ENCODE measurements around the gene ZNF865. TPM values are rescaled to one million over a fixed set of nuclear protein-coding genes. Genes with fewer than 3 reads are reported as not detected.

ZNF865 gene
- total and polyA plus RNA-seq, 7 donors, result 11.1 to 40.4 (median 19.9) TPM

GRCh38 chr19:55625004-55625326 lies 19.5 kb downstream of the ZNF865 start:
- WGBS, 3 donors, result 45 to 53% (median 46%) methylated on average over 11 of the region's 11 CpGs
- peaks cover 31% of the 10 kb centered on the region for H3K4me1 ChIP-seq
- no peak for TF ChIP-seq CTCF (IDR thresholded peaks at IDR 0.05)
- peak overlapping the region; percentile 90 for H3K27ac ChIP-seq
- H3K9me3 ChIP-seq, result no peaks in the 10 kb centered on the region
- peaks cover 4 to 10% of the 10 kb centered on the region in 2 donors for H3K36me3 ChIP-seq (ENCODE audit: insufficient read depth in 1 of 2, low read depth in 1 of 2)
- no peaks in the 10 kb centered on the region for H3K27me3 ChIP-seq (ENCODE audit: insufficient read depth in 3 of 3, low read length in 2 of 3)
- DNase-seq (no peak), ATAC-seq (no peak)
- H3K4me3 ChIP-seq, result peak overlapping the region; percentile 65
- intact Hi-C loops (cut with DNase I), result loop anchor here in 1 of 2 donors (10.0 kb wide), 2 partner anchors 240 to 490 kb away; partner anchors contain the start of genes RPL28 and TMEM238

- TF ChIP-seq CTCF (IDR thresholded peaks at IDR 0.05), result no peak
- Histone ChIP-seq H3K36me3 (ENCODE audit: insufficient read depth in 1 of 2, low read depth in 1 of 2) (peaks cover 4 to 10% of the 10 kb centered on the region in 2 donors), H3K27me3 (ENCODE audit: insufficient read depth in 3 of 3, low read length in 2 of 3) (no peaks in the 10 kb centered on the region), H3K9me3 (no peaks in the 10 kb centered on the region), H3K4me3 (no peak overlapping the region), H3K4me1 (peaks cover 22% of the 10 kb centered on the region), H3K27ac (no peak overlapping the region)
- ATAC-seq (no peak), DNase-seq (no peak)
- WGBS, 3 donors, result 90 to 96% (median 94%) methylated on average over 11 of the region's 11 CpGs
- intact Hi-C loops (cut with DNase I), result loop anchor here in 1 of 2 donors (2.0 to 10.0 kb wide), 3 partner anchors 110 to 492 kb away; partner anchors contain the start of genes RPL28 and TMEM238
Observed at GRCh38 chr19:55626350-55626749, 20.9 kb downstream of the ZNF865 start.

GRCh38 chr19:55632463-55632834 lies 27.0 kb downstream of the ZNF865 start:
- Histone ChIP-seq H3K4me3 (no peak overlapping the region), H3K4me1 (peaks cover 20% of the 10 kb centered on the region), H3K27ac (peak overlapping the region; percentile 99), H3K27me3 (ENCODE audit: insufficient read depth in 3 of 3, low read length in 2 of 3) (no peaks in the 10 kb centered on the region), H3K36me3 (ENCODE audit: insufficient read depth in 1 of 2, low read depth in 1 of 2) (no peaks in the 10 kb centered on the region), H3K9me3 (no peaks in the 10 kb centered on the region)
- DNase-seq, result peak; percentile 63 to 73
- TF ChIP-seq CTCF (IDR thresholded peaks at IDR 0.05), result peak; percentile 91
- ATAC-seq, result peak; percentile 75 to 78 (median 76)
- intact Hi-C loops (cut with DNase I), result loop anchor here (5.0 kb wide), 3 partner anchors 115 to 175 kb away; no protein-coding TSS in a partner anchor
- 7 to 9% (median 8%) methylated on average over 3 of the region's 3 CpGs for WGBS, 3 donors

GRCh38 chr19:55633861-55634260 lies 28.4 kb downstream of the ZNF865 start:
- no peaks in the 10 kb centered on the region for H3K36me3 ChIP-seq (ENCODE audit: insufficient read depth in 1 of 2, low read depth in 1 of 2)
- peaks cover 24% of the 10 kb centered on the region for H3K4me1 ChIP-seq
- intact Hi-C loops (cut with DNase I), result loop anchor here (5.0 kb wide), 3 partner anchors 117 to 173 kb away; no protein-coding TSS in a partner anchor
- peak overlapping the region; percentile 92 for H3K4me3 ChIP-seq
- no peaks in the 10 kb centered on the region for H3K9me3 ChIP-seq
- peak overlapping the region; percentile 99 for H3K27ac ChIP-seq
- ATAC-seq (no peak), DNase-seq (peak in 1 of 2 donors; percentile 5)
- WGBS, 3 donors, result 48 to 64% (median 49%) methylated on average over 8 of the region's 8 CpGs
- no peaks in the 10 kb centered on the region for H3K27me3 ChIP-seq (ENCODE audit: insufficient read depth in 3 of 3, low read length in 2 of 3)
- TF ChIP-seq CTCF (IDR thresholded peaks at IDR 0.05), result no peak

GRCh38 chr19:55635334-55635717 lies 29.9 kb downstream of the ZNF865 start:
- Histone ChIP-seq H3K4me3 (peak overlapping the region; percentile 92), H3K4me1 (peaks cover 38% of the 10 kb centered on the region), H3K27ac (peak overlapping the region; percentile 99), H3K36me3 (ENCODE audit: insufficient read depth in 1 of 2, low read depth in 1 of 2) (no peaks in the 10 kb centered on the region), H3K9me3 (no peaks in the 10 kb centered on the region), H3K27me3 (ENCODE audit: insufficient read depth in 3 of 3, low read length in 2 of 3) (no peaks in the 10 kb centered on the region)
- DNase-seq (no peak), ATAC-seq (peak in 2 of 4 donors; percentile 2 to 10)
- WGBS, 3 donors, result 4 to 9% (median 5%) methylated on average over 8 to 9 of the region's 9 CpGs
- intact Hi-C loops (cut with DNase I), result no loop called here
- TF ChIP-seq CTCF (IDR thresholded peaks at IDR 0.05), result no peak
